GM12873 (cell line): ENCODE results near the gene STRAP.

Experiments used
- TF ChIP-seq, protein P1 (sequence below): IDR thresholded peaks from 2 replicates; pipeline ENCODE4 v1.5.1; 2012; ENCODE audit warnings: low read depth, mild to moderate bottlenecking, moderate library complexity, low read length, control low read depth; ENCODE audit not compliant: insufficient read depth; ENCODE audit errors: missing control alignments

The STRAP gene

DNA sequence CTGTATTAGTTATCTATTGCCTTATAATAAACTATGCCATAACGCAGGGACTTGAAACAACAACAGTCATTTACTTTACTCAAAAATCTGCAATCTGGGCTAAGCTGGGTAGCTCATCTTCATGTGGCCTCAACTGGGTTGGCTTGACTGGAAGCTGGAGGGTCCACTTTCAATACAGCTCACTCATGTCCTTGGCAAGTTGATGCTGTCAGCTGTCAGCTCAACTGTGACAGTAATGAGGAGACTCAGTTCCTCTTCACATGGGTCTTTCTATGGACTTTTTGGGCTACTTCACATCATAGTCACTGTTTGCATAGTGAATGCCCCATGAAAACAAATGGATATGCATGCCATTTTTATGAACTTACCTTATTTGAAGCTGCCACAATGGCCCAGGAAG lies 33.6 kb upstream of the STRAP start:
- TF ChIP-seq, protein P1, sequence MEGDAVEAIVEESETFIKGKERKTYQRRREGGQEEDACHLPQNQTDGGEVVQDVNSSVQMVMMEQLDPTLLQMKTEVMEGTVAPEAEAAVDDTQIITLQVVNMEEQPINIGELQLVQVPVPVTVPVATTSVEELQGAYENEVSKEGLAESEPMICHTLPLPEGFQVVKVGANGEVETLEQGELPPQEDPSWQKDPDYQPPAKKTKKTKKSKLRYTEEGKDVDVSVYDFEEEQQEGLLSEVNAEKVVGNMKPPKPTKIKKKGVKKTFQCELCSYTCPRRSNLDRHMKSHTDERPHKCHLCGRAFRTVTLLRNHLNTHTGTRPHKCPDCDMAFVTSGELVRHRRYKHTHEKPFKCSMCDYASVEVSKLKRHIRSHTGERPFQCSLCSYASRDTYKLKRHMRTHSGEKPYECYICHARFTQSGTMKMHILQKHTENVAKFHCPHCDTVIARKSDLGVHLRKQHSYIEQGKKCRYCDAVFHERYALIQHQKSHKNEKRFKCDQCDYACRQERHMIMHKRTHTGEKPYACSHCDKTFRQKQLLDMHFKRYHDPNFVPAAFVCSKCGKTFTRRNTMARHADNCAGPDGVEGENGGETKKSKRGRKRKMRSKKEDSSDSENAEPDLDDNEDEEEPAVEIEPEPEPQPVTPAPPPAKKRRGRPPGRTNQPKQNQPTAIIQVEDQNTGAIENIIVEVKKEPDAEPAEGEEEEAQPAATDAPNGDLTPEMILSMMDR: no peak

DNA sequence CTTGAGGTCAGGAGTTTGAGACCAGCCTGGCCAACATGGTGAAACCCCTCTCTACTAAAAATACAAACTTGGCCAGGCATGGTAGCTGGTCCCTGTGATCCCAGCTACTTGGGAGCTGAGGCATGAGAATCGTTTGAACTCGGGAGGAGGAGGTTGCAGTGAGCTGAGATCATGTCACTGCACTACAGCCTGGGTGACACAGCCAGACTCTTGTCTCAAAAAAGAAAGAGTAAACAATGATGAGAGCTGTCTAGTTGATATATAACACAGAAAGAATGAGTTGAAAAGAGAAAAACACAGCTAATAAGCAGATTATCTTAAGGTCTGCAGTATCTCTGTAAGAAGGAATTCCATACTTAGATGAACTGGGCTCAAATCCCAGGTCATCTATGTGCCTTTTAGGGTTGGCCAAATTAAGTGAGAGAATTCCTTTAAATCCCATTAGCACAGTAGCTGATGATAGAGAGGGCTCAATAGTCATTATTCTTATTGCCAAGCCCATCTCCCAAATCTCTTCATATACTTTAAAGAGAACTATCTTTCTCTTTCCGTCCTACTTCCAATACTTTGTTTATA lies 31.1 kb upstream of the STRAP start:
- TF ChIP-seq, protein P1: no peak

DNA sequence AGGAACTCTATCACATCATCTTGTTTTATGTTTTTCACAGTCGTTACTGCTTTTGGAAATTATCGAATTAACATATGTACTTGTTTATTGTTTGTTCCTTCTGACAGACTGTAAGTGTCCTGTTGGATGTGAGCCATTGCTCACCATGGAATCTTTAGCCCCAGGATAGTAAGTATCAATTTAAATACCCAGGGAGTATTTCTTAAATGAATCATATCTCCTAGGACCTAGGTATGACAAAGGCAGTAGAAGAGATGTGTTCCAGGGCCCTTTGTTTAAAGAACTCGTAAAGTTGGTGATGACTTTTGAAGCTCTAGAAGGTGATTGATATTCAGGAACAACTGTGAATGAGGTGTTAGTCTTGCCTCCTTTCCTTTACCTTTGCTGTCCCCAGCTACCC lies 30.3 kb upstream of the STRAP start:
- TF ChIP-seq, protein P1: no peak

DNA sequence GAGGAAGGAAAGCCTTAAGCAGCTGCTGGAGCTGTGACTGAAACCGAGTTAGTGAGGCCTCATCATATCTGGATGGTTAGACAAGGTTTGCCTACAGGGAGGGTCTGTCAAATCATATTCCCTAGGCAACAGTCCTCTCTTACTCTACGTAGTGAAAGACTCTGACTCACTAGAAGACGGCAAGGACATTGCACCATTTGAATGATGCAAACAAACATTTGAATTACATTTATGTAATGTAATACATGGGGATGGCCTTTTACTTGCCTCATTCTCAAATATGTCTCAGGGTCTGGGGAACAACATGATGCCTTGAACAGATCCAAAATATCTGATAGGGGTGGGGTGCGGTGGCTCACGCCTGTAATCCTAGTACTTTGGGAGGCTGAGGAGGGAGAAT lies 29.8 kb upstream of the STRAP start:
- TF ChIP-seq, protein P1: no peak

DNA sequence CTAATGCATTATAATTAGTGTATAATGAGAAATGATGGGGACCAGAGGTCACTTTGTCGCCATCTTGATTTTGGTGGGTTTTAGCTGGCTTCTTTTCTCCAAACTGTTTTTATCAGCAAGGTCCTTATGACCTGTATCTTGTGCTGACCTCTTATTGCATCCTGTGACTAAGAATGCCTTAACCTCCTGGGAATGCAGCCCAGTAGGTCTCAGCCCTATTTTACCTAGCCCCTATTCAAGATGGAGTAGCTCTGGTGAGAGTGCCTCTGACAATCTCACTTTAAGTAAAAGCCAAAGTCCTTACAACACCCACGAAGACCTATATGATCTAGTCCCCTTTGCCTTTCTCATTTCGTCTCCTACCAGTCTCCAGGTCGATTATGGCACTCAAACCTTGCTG lies 28.3 kb upstream of the STRAP start:
- TF ChIP-seq, protein P1: no peak

DNA sequence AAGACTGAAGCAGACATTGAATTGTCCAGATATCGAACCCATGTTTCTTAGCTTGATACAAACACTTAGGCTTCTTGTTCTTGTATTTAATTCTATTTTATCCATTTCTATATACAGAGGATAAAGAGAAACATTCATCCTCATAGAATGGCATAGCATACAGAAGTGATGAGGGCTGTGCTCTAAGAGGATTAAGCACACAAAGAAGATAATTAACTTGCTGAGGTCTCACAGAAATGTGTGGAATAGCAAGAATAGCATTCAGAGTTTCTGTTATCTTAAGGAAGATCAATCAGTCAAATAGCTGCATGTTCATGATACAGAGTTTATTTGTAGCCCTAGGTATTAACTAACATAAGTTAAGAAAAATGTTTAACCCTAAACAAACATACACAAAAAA lies 27.3 kb upstream of the STRAP start:
- TF ChIP-seq, protein P1: no peak

DNA sequence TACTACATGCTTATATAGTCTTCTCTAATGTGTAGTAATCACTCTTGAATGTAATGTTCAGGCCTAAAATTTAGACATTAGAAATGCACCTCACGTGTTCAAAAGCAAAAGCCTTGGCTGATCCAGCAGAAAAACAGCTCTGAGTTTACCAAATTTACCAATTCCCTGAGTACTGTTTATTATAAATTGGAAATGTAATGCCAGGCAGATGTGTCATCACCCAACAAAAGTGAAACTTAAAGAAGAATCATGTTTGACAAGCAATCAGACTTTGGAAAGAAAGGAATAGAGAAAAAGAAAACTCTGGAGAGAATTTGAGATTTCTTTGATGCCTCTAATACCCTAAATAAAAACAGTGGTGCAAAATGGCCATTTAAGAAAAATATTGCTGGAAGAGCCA lies 26.5 kb upstream of the STRAP start:
- TF ChIP-seq, protein P1: no peak
